HEK293T (cell line): ENCODE measurements around the gene ST6GAL2.

Source experiments
- CTCF ChIA-PET: fragments of 350-600 bp; formaldehyde crosslinking; extraction: SDS; loops from one replicate; lab custom pipeline; 2021; ENCODE audit warnings: antibody characterized with exemption, inconsistent platforms; lab: Yijun Ruan, JAX
- POLR2A ChIA-PET: fragments of 350-600 bp; formaldehyde crosslinking; extraction: SDS; loops from one replicate; lab custom pipeline; 2020; ENCODE audit warnings: antibody characterized with exemption, inconsistent platforms; lab: Yijun Ruan, JAX
- DNase-seq: peaks from one replicate; pipeline ENCODE4 v3.0.0; 2012; ENCODE audit warnings: mixed read lengths; ENCODE audit errors: extremely low spot score
- ARNT ChIP-seq: fragments of 450-650 bp; IDR thresholded peaks from 2 replicates; pipeline ENCODE4 v1.6.1; 2017; ENCODE audit warnings: mild to moderate bottlenecking
- BHLHE40 ChIP-seq: fragments of 450-650 bp; IDR thresholded peaks from 2 replicates; pipeline ENCODE4 v1.6.1; 2016; ENCODE audit warnings: mild to moderate bottlenecking, moderate library complexity, borderline replicate concordance
- CTBP1 ChIP-seq: fragments of 450-650 bp; IDR thresholded peaks from 2 replicates; pipeline ENCODE4 v1.6.1; 2016; ENCODE audit warnings: borderline replicate concordance
- ELF4 ChIP-seq: fragments of 450-650 bp; IDR thresholded peaks from 2 replicates; pipeline ENCODE4 v1.6.1; 2017; ENCODE audit warnings: antibody characterized with exemption
- FOXA1 ChIP-seq: fragments of 450-650 bp; IDR thresholded peaks from 2 replicates; pipeline ENCODE4 v1.6.1; 2016; ENCODE audit warnings: mild to moderate bottlenecking
- FOXK2 ChIP-seq: fragments of 450-650 bp; IDR thresholded peaks from 2 replicates; pipeline ENCODE4 v1.6.1; 2016; ENCODE audit warnings: mild to moderate bottlenecking
- FOXM1 ChIP-seq: fragments of 450-650 bp; IDR thresholded peaks from 2 replicates; pipeline ENCODE4 v1.6.1; 2017; ENCODE audit warnings: mild to moderate bottlenecking, borderline replicate concordance
- HDGF ChIP-seq: fragments of 450-650 bp; IDR thresholded peaks from 2 replicates; pipeline ENCODE4 v1.6.1; 2017; ENCODE audit warnings: antibody characterized with exemption, borderline replicate concordance
- L3MBTL2 ChIP-seq: fragments of 450-650 bp; conservative IDR thresholded peaks from 2 replicates; pipeline ENCODE4 v1.6.1; 2016; ENCODE audit warnings: mild to moderate bottlenecking
- LEF1 ChIP-seq: fragments of 450-650 bp; IDR thresholded peaks from 2 replicates; pipeline ENCODE4 v1.6.1; 2017; ENCODE audit warnings: mild to moderate bottlenecking, borderline replicate concordance
- NFRKB ChIP-seq: fragments of 450-650 bp; IDR thresholded peaks from 2 replicates; pipeline ENCODE4 v1.6.1; 2016; ENCODE audit warnings: mild to moderate bottlenecking, moderate library complexity
- SP1 ChIP-seq: fragments of 450-650 bp; IDR thresholded peaks from 2 replicates; pipeline ENCODE4 v1.6.1; 2017
- SUZ12 ChIP-seq: fragments of 450-650 bp; IDR thresholded peaks from 2 replicates; pipeline ENCODE4 v1.6.1; 2016; ENCODE audit warnings: mild to moderate bottlenecking
- TARDBP ChIP-seq: fragments of 450-650 bp; IDR thresholded peaks from 2 replicates; pipeline ENCODE4 v1.6.1; 2016
- ZNF384 ChIP-seq: fragments of 450-650 bp; IDR thresholded peaks from 2 replicates; pipeline ENCODE4 v1.6.1; 2016
- TF ChIP-seq, protein P1 (sequence below): fragments of 450-650 bp; IDR thresholded peaks from 2 replicates; pipeline ENCODE4 v1.6.1; 2016

ST6GAL2 gene

DNA sequence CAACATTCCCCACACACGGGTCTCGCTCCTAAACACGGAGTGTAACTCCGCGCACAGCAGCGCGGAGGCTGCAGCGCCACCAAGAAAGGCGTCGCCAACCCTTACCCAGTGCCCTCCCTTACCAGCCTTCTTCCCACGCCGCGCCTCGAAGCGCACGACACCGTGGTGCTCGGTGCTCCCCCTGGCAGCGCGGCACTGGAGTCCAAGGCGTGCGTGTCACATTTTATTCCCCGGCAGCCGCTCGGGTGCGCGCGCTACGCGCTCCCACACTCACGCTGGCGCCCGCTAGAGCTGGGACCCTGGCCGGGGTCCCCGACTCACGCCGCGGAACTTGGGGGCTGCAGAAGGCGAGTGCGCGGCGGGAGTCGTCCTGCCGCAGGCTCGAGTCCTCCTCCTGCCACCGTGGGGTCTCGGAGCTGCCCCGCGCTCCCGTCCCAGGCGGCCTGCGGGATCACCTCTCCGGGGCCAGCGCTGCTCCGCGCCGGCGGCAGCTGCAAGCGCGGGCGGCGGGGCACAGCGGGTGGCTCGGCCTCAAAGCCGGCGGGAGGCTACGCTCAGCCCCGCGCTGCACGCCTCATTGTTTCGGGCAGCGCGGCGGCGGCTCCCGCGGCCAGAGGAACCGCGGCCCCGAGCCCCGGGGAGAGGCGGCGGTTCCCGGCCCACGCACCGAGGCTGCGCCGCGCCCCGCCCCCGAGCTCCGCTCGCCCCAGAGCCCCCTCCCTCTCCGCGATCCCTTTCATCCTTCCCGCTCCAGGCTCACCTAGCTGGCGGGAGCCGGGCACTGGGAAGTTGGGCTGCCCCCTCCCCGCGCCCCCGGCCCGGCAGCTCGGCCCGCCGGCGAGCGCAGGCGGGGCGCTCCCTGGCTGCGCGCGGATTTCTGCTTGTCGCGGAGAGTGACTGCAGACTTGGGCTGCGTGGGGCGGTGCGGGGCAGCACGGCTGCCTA, at the start of gene ST6GAL2:
Gene ST6GAL2 (minus strand): TSS at position 197 of the 945 bp plus-strand sequence. CDS start 42,190 bp downstream, outside the sequence.
- ChIA-PET CTCF (no interaction called here), POLR2A (interaction anchor here (0.9 kb wide), 1 partner anchor 21 kb away, joined by 3 read pairs; no protein-coding TSS in a partner anchor)
- TF ChIP-seq CTBP1 (no peak), BHLHE40 (no peak), ARNT (no peak), L3MBTL2 (no peak; the same call in 1 of the 2 replicates), FOXA1 (no peak), SP1 (no peak), TARDBP (no peak), ZNF384 (no peak), ELF4 (no peak)

GRCh38 chr2:106932644-106933043, 46.7 kb upstream of the ST6GAL2 start:
- ChIA-PET CTCF (no interaction called here), POLR2A (no interaction called here)
- no peak for TF ChIP-seq FOXA1
- TF ChIP-seq LEF1 = no peak
- TF ChIP-seq, protein P1, sequence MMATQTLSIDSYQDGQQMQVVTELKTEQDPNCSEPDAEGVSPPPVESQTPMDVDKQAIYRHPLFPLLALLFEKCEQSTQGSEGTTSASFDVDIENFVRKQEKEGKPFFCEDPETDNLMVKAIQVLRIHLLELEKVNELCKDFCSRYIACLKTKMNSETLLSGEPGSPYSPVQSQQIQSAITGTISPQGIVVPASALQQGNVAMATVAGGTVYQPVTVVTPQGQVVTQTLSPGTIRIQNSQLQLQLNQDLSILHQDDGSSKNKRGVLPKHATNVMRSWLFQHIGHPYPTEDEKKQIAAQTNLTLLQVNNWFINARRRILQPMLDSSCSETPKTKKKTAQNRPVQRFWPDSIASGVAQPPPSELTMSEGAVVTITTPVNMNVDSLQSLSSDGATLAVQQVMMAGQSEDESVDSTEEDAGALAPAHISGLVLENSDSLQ = no peak
- TF ChIP-seq CTBP1 = no peak
- no peak for TF ChIP-seq TARDBP
- TF ChIP-seq ARNT = no peak
- no peak for TF ChIP-seq HDGF
- TF ChIP-seq ZNF384 = no peak
- TF ChIP-seq FOXM1 = no peak
- no peak for TF ChIP-seq FOXK2
- no peak for TF ChIP-seq ELF4
- no peak for TF ChIP-seq SUZ12
- TF ChIP-seq NFRKB = no peak
- TF ChIP-seq L3MBTL2 = no peak
- no peak for TF ChIP-seq SP1
- no peak for TF ChIP-seq BHLHE40
- DNase-seq = no peak

More for the DNA sequence above, at the start of gene ST6GAL2:
- peak; percentile 17 for DNase-seq

GRCh38 chr2:106931717-106932335, 45.9 kb upstream of the ST6GAL2 start:
- POLR2A ChIA-PET = no interaction called here
- no peak for TF ChIP-seq FOXA1
- no peak for TF ChIP-seq BHLHE40
- no peak for TF ChIP-seq ELF4
- no peak for TF ChIP-seq CTBP1
- TF ChIP-seq NFRKB = no peak
- TF ChIP-seq, protein P1 = no peak
- no peak for TF ChIP-seq ARNT
- no peak for TF ChIP-seq L3MBTL2
- no peak for TF ChIP-seq ZNF384
- TF ChIP-seq LEF1 = no peak
- no peak for TF ChIP-seq FOXM1
- TF ChIP-seq TARDBP = no peak
- TF ChIP-seq FOXK2 = no peak
- TF ChIP-seq SP1 = no peak
- no peak for TF ChIP-seq SUZ12
- TF ChIP-seq HDGF = no peak
- CTCF ChIA-PET = no interaction called here
- DNase-seq = no peak

GRCh38 chr2:106921451-106921850, 35.5 kb upstream of the ST6GAL2 start:
- POLR2A ChIA-PET = no interaction called here
- DNase-seq = no peak
- CTCF ChIA-PET = no interaction called here
- TF ChIP-seq CTBP1 = no peak

- ChIA-PET CTCF (no interaction called here), POLR2A (no interaction called here)
These were observed 33.0 kb upstream of the ST6GAL2 start for GRCh38 chr2:106919012-106919411.

More at GRCh38 chr2:106919012-106919411, 33.0 kb upstream of the ST6GAL2 start:
- DNase-seq = no peak
- TF ChIP-seq TARDBP (no peak), ARNT (no peak), FOXM1 (no peak), CTBP1 (no peak), SUZ12 (no peak), L3MBTL2 (no peak), FOXK2 (no peak), NFRKB (no peak), FOXA1 (no peak), BHLHE40 (no peak), HDGF (no peak), LEF1 (no peak), SP1 (no peak), ELF4 (no peak), ZNF384 (no peak)
- TF ChIP-seq, protein P1 = no peak
